ENCODE measurements around the gene VCP.

VCP gene

GRCh38 chr9:35112257-35113020 lies 40.0 kb upstream of the VCP start:
- DNase-seq (ENCODE audit: low spot score), result no peak
- TF ChIP-seq, protein P1, sequence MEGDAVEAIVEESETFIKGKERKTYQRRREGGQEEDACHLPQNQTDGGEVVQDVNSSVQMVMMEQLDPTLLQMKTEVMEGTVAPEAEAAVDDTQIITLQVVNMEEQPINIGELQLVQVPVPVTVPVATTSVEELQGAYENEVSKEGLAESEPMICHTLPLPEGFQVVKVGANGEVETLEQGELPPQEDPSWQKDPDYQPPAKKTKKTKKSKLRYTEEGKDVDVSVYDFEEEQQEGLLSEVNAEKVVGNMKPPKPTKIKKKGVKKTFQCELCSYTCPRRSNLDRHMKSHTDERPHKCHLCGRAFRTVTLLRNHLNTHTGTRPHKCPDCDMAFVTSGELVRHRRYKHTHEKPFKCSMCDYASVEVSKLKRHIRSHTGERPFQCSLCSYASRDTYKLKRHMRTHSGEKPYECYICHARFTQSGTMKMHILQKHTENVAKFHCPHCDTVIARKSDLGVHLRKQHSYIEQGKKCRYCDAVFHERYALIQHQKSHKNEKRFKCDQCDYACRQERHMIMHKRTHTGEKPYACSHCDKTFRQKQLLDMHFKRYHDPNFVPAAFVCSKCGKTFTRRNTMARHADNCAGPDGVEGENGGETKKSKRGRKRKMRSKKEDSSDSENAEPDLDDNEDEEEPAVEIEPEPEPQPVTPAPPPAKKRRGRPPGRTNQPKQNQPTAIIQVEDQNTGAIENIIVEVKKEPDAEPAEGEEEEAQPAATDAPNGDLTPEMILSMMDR (IDR thresholded peaks at IDR 0.05; ENCODE audit: extremely low read depth, missing control alignments), result no peak

GRCh38 chr9:35111001-35111933 lies 38.8 kb upstream of the VCP start:
- TF ChIP-seq, protein P1 (IDR thresholded peaks at IDR 0.05; ENCODE audit: extremely low read depth, missing control alignments), result no peak
- DNase-seq (ENCODE audit: low spot score), result peak; percentile 97

GRCh38 chr9:35110327-35110761 lies 37.9 kb upstream of the VCP start:
- TF ChIP-seq, protein P1 (IDR thresholded peaks at IDR 0.05; ENCODE audit: extremely low read depth, missing control alignments), result no peak
- no peak for DNase-seq (ENCODE audit: low spot score)

GRCh38 chr9:35108946-35109575 lies 36.6 kb upstream of the VCP start:
- TF ChIP-seq, protein P1 (IDR thresholded peaks at IDR 0.05; ENCODE audit: extremely low read depth, missing control alignments), result no peak
- peak; percentile 2 for DNase-seq (ENCODE audit: low spot score)

GRCh38 chr9:35108461-35108860 lies 36.0 kb upstream of the VCP start:
- TF ChIP-seq, protein P1 (IDR thresholded peaks at IDR 0.05; ENCODE audit: extremely low read depth, missing control alignments), result no peak
- DNase-seq (ENCODE audit: low spot score), result peak; percentile 5

DNA sequence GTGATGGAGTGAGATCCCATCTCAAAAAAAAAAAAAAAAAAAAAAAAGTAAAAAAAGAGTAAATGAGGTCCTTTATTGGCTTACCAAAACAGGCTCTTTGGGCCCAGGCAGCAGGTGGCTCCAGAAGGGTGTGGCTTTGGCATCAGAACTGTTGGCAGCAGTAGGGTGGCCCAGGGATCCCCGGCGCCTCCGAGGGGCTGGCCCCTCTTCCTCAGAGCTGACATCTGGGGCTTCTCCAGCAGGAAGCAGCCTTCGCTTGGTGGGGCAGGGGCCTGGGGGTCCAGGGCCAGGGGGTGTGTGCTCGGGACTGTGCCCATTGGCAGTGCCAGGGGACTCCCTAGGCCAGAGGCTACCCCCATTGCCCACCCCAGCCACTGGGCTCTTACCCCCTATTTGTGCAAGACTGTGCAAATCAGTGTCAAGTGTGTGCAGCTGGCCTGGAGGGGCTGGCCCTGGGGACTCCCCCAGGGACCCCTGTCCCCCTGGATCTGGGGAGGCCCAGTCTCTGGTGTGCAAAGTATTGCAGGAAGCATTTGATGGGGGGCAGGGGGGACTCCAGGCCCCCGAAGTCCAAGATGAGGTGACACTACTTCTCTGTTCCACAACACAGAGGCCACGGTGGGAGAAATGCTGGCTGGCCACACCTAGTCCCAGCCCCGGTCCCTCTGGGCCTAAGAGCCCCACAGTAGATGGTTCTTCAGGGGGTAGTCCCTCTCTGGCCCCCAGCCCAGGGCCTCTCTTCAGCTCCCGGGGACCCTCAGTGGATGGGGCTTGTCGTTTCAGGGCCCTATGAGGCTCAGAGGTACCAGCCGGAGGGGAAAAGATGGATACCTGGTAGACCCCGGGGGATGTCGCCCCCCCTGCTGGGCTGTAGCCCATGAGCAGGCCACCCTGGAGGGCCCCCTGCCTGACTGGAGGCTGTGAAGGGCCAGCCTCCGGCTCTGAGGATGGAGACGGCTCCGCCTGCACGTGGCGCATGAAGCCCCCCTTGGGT lies 35.2 kb upstream of the VCP start:
- TF ChIP-seq, protein P1 (IDR thresholded peaks at IDR 0.05; ENCODE audit: extremely low read depth, missing control alignments), result no peak
- peak; percentile 2 for DNase-seq (ENCODE audit: low spot score)
